HepG2 (cell line): Measurements from ENCODE around the gene SMTNL1. TPM values are rescaled to one million over a fixed set of nuclear protein-coding genes. Genes with fewer than 3 reads are reported as not detected.

ENCODE experiments used
- ATAC-seq: fragments of 200-7000 bp; cut with Tn5 transposase; 3 replicates; pipeline ENCODE4 v1.9.1; 2020; ENCODE audit warnings: mild to moderate bottlenecking, moderate library complexity
- BruUV-seq: library from RNA; stranded (reverse); fragments of 400-500 nt; replicated peaks from 2 replicates; lab custom pipeline; 2021; lab: Mats Ljungman, UMichigan
- CTCF ChIA-PET: fragments of 300-600 bp; formaldehyde crosslinking; extraction: SDS; loops from one replicate; lab custom pipeline; 2021; ENCODE audit warnings: low total read pairs, inconsistent platforms, low intra/inter-chr PET ratio; lab: Yijun Ruan, JAX
- POLR2A ChIA-PET: fragments of 350-600 bp; sonication (Branson Sonifier 250); formaldehyde crosslinking; loops from one replicate; lab custom pipeline; 2020; ENCODE audit warnings: antibody characterized with exemption, inconsistent platforms; lab: Yijun Ruan, JAX
- DNase-seq: peaks from one replicate; pipeline ENCODE4 v3.0.0-alpha.2; 2015; ENCODE audit warnings: low spot score
- FAIRE-seq: peaks from 3 replicates; lab custom pipeline; 2011; peaks lifted over from hg19 to GRCh38; lab: Jason Lieb, UNC
- H2AFZ ChIP-seq: one replicate; pipeline ENCODE4 v1.6.1; 2011; ENCODE audit warnings: low read length, inconsistent platforms
- H3K27ac ChIP-seq: fragments of 300-600 bp; 3 replicates; pipeline ENCODE4 v1.8.0; 2011; ENCODE audit warnings: mixed run types, mild to moderate bottlenecking, mixed read lengths, low read length, inconsistent platforms; ENCODE audit not compliant: insufficient read depth; ENCODE audit errors: extremely low read length
- H3K27me3 ChIP-seq, 2 experiments: fragments of 200-600 bp in 1 of 2; 2 replicates in 1 of 2; 3 replicates in 1 of 2; pipeline versions ENCODE4 v1.6.0 to v1.8.0; 2011; ENCODE audit warnings: low read length in 2 of 2, mild to moderate bottlenecking in 2 of 2, moderate library complexity in 2 of 2, inconsistent platforms in 1 of 2; ENCODE audit not compliant: insufficient read depth in 2 of 2, control insufficient read depth in 1 of 2
- H3K36me3 ChIP-seq, 2 experiments: fragments of 200-600 bp in 1 of 2; replicated peaks in 1 of 2; 2 replicates in 1 of 2; 3 replicates in 1 of 2; pipeline versions ENCODE4 v1.5.1 to v1.8.0; 2011; ENCODE audit warnings: low read length in 2 of 2, inconsistent platforms in 1 of 2; ENCODE audit not compliant: insufficient read depth in 2 of 2, control insufficient read depth in 1 of 2
- H3K4me1 ChIP-seq: 2 replicates; pipeline ENCODE4 v1.5.1; 2012; ENCODE audit warnings: low read length, inconsistent platforms; ENCODE audit not compliant: insufficient read depth
- H3K4me2 ChIP-seq: 2 replicates; pipeline ENCODE4 v1.6.0; 2011; ENCODE audit warnings: low read depth, low read length, inconsistent platforms
- H3K4me3 ChIP-seq, 3 experiments: fragments of 200-600 bp in 1 of 3; sonication (generic), shearing (Covaris generic) in 1 of 3; replicated peaks in 1 of 3; 2 replicates each; pipeline ENCODE4 v1.5.1; 2011 to 2016; ENCODE audit warnings: low read length in 3 of 3, inconsistent platforms in 2 of 3, low read depth in 2 of 3, mild to moderate bottlenecking in 2 of 3, control low read depth in 1 of 3, mixed read lengths in 1 of 3; ENCODE audit not compliant: insufficient read depth in 1 of 3
- H3K79me2 ChIP-seq: one replicate; pipeline ENCODE4 v1.6.1; 2011; ENCODE audit warnings: low read length, inconsistent platforms; ENCODE audit not compliant: insufficient read depth
- H3K9ac ChIP-seq: 2 replicates; pipeline ENCODE4 v1.6.0; 2011; ENCODE audit warnings: mild to moderate bottlenecking, low read depth, low read length, inconsistent platforms; ENCODE audit not compliant: insufficient read depth
- H3K9me3 ChIP-seq: 2 replicates; pipeline ENCODE4 v1.5.1; 2012; ENCODE audit warnings: mild to moderate bottlenecking, low read length
- H4K20me1 ChIP-seq: 2 replicates; pipeline ENCODE4 v1.6.0; 2011; ENCODE audit warnings: inconsistent platforms, mild to moderate bottlenecking, low read length, moderate library complexity; ENCODE audit not compliant: insufficient read depth
- EHMT2 ChIP-seq: fragments of 200-600 bp; sonication (generic); IDR thresholded peaks from 2 replicates; pipeline ENCODE4 v1.7.0; 2017; ENCODE audit warnings: antibody characterized with exemption, low read depth, low read length, borderline replicate concordance
- GLI4 ChIP-seq: sonication (generic); formaldehyde crosslinking; IDR thresholded peaks from 2 replicates; pipeline ENCODE4 v1.5.1; 2020; ENCODE audit warnings: missing genetic modification reagents, mild to moderate bottlenecking, moderate library complexity, borderline replicate concordance
- GRHL1 ChIP-seq: sonication (generic); formaldehyde crosslinking; conservative IDR thresholded peaks from 2 replicates; pipeline ENCODE4 v1.8.0; 2022; ENCODE audit warnings: missing genetic modification reagents
- HMG20B ChIP-seq: conservative IDR thresholded peaks from 2 replicates; pipeline ENCODE4 v1.6.1; 2016; ENCODE audit warnings: missing genetic modification reagents, missing compliant biosample characterization
- HOXD1 ChIP-seq: sonication (generic); formaldehyde crosslinking; IDR thresholded peaks from 2 replicates; pipeline ENCODE4 v1.5.0; 2020; ENCODE audit warnings: missing genetic modification reagents
- IRF1 ChIP-seq: sonication (generic); formaldehyde crosslinking; IDR thresholded peaks from 2 replicates; pipeline ENCODE4 v1.4.0; 2020; ENCODE audit warnings: low read depth, mild to moderate bottlenecking, missing genetic modification reagents
- IRF2 ChIP-seq: IDR thresholded peaks from 2 replicates; pipeline ENCODE4 v1.6.1; 2018; ENCODE audit warnings: missing genetic modification reagents, missing compliant biosample characterization
- NPAS2 ChIP-seq: sonication (generic); formaldehyde crosslinking; IDR thresholded peaks from 2 replicates; pipeline ENCODE4 v1.8.0; 2022; ENCODE audit warnings: mild to moderate bottlenecking, missing genetic modification reagents, borderline replicate concordance
- PLRG1 ChIP-seq: fragments of 450-650 bp; conservative IDR thresholded peaks from 2 replicates; pipeline ENCODE4 v1.6.1; 2016
- THYN1 ChIP-seq: sonication (generic); formaldehyde crosslinking; IDR thresholded peaks from 2 replicates; pipeline ENCODE4 v1.8.1; 2023; ENCODE audit warnings: low read depth, mild to moderate bottlenecking, moderate library complexity, missing genetic modification reagents, borderline replicate concordance
- ZNF280D ChIP-seq: sonication (generic); formaldehyde crosslinking; IDR thresholded peaks from 2 replicates; pipeline ENCODE4 v1.5.1; 2020; ENCODE audit warnings: mild to moderate bottlenecking, missing genetic modification reagents
- ZNF281 ChIP-seq: sonication (generic); formaldehyde crosslinking; IDR thresholded peaks from 2 replicates; pipeline ENCODE4 v1.4.0; 2020; ENCODE audit warnings: missing genetic modification reagents, borderline replicate concordance
- ZNF343 ChIP-seq: sonication (generic); formaldehyde crosslinking; IDR thresholded peaks from 2 replicates; pipeline ENCODE4 v1.4.0; 2020; ENCODE audit warnings: mild to moderate bottlenecking, missing genetic modification reagents
- WGBS: methylation state at CpG from one replicate; pipeline ENCODE4 v1.1.6; 2017; ENCODE audit warnings: low lambda C conversion rate; 5-methylcytosine and 5-hydroxymethylcytosine counted together
- in situ Hi-C: cut with HindIII; loops from 2 replicates; pipeline ENCODE4 v1.10.0; 2017; ENCODE audit warnings: low pct_unique_long_range_greater_than_20kb; ENCODE audit not compliant: extremely low pct_ligation_motif_present
- intact Hi-C: fragments of 100-400 bp; cut with micrococcal nuclease; formaldehyde crosslinking; loops from one replicate; pipeline ENCODE4 v1.10.0; 2022; ENCODE audit not compliant: unreplicated experiment
- polyA plus RNA-seq, 8 experiments: library from polyadenylated mRNA; depleted of rRNA in 3 of 8; stranded (reverse) in 7 of 8; unstranded in 1 of 8; fragments of >200 nt; fragmentation: Illumina TruSeq in 4 of 8; extraction: Trizol in 4 of 8; gene quantifications; 2 replicates each; pipeline versions ENCODE4 v1.2.1 to v1.2.3, GENCODE V29; 2011 to 2016; ENCODE audit warnings: low read depth in 4 of 8, missing spikeins in 1 of 8, mixed read lengths in 1 of 8; ENCODE audit not compliant: insufficient read depth in 1 of 8
- total RNA-seq, 5 experiments: library from RNA; depleted of rRNA; stranded (reverse); fragments of >200 nt; fragmentation: Illumina TruSeq; extraction: Trizol; gene quantifications; 2 replicates each; pipeline ENCODE4 v1.2.3, GENCODE V29; 2016; ENCODE audit warnings: low read depth in 1 of 5
- TF ChIP-seq, protein P1 (sequence below): sonication (generic); formaldehyde crosslinking; conservative IDR thresholded peaks from 2 replicates; pipeline ENCODE4 v1.4.0; 2020; ENCODE audit warnings: missing genetic modification reagents

The SMTNL1 gene
- total and polyA plus RNA-seq, 2 of the 13 experiments (the other 11 are each of a cell fraction or from before 2014, with no cell fraction given): 0.04 TPM; not detected in 1

DNA sequence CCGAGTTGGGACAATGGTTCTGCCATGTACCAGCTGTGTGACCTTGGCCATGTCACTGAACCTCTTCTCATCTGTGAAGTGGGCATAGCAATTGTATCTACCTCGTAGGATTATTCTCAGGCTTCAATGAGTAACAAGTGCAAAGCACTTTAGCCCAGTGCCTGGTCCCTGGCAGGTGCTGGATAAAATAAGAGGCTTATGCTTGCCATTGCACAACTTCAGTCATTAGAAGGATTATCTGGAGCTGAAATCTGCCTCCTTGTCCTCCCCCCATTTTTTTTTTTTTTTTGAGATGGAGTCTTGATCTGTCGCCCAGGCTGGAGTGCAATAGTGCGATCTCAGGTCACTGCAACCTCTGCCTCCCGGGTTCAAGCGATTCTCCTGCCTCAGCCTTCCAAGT lies 7.2 kb downstream of the SMTNL1 start:
- no peaks in the 10 kb centered on the region for H4K20me1 ChIP-seq
- H3K4me1 ChIP-seq: peaks cover 28% of the 10 kb centered on the region
- TF ChIP-seq IRF1: no peak
- TF ChIP-seq GRHL1 (CRISPR knock-in tag): no peak
- TF ChIP-seq GLI4: no peak
- TF ChIP-seq, protein P1, sequence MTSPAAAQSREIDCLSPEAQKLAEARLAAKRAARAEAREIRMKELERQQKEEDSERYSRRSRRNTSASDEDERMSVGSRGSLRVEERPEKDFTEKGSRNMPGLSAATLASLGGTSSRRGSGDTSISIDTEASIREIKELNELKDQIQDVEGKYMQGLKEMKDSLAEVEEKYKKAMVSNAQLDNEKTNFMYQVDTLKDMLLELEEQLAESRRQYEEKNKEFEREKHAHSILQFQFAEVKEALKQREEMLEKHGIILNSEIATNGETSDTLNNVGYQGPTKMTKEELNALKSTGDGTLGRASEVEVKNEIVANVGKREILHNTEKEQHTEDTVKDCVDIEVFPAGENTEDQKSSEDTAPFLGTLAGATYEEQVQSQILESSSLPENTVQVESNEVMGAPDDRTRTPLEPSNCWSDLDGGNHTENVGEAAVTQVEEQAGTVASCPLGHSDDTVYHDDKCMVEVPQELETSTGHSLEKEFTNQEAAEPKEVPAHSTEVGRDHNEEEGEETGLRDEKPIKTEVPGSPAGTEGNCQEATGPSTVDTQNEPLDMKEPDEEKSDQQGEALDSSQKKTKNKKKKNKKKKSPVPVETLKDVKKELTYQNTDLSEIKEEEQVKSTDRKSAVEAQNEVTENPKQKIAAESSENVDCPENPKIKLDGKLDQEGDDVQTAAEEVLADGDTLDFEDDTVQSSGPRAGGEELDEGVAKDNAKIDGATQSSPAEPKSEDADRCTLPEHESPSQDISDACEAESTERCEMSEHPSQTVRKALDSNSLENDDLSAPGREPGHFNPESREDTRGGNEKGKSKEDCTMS (CRISPR knock-in tag): no peak
- TF ChIP-seq IRF2 (CRISPR knock-in tag): no peak
- TF ChIP-seq NPAS2 (CRISPR knock-in tag): no peak
- no peak for TF ChIP-seq HMG20B (CRISPR knock-in tag)
- TF ChIP-seq ZNF281 (CRISPR knock-in tag): no peak
- no peak for TF ChIP-seq THYN1 (CRISPR knock-in tag)
- TF ChIP-seq HOXD1 (CRISPR knock-in tag): no peak
- TF ChIP-seq PLRG1: no peak
- no peak for TF ChIP-seq ZNF280D (CRISPR knock-in tag)
- TF ChIP-seq EHMT2: no peak
- no peak for TF ChIP-seq ZNF343 (CRISPR knock-in tag)
- H3K9me3 ChIP-seq: no peaks in the 10 kb centered on the region
- POLR2A ChIA-PET: no interaction called here
- BruUV-seq: no TSS peak
- no peaks in the 10 kb centered on the region for H3K79me2 ChIP-seq
- intact Hi-C loops: no loop called here
- no peak overlapping the region for H3K4me2 ChIP-seq
- H3K4me3 ChIP-seq: no peak overlapping the region
- in situ Hi-C loops: no loop called here
- DNase-seq (no peak), FAIRE-seq (no peak), ATAC-seq (no peak)
- WGBS: 49% methylated on average over 4 of the region's 6 CpGs
- CTCF ChIA-PET: no interaction called here
- H3K36me3 ChIP-seq: no peaks in the 10 kb centered on the region
- H3K27me3 ChIP-seq: peaks cover 0 to 12% of the 10 kb centered on the region in 2 experiments; a peak in 3 of 5 replicates
- H3K9ac ChIP-seq: no peak overlapping the region
- H2AFZ ChIP-seq: no peak overlapping the region
- no peak overlapping the region for H3K27ac ChIP-seq
